ENCODE measurements around the gene KCND3.
"Not testable (repeated sequence)": the region's sequence is repeated elsewhere in the genome, so short reads cannot be mapped to it uniquely, and the experiment has no call there.

Gene KCND3

GRCh38 chr1:111762332-111762731, 227.1 kb downstream of the KCND3 start:
- DNase-seq: no peak

GRCh38 chr1:111761717-111762116, 227.8 kb downstream of the KCND3 start:
- DNase-seq: no peak

GRCh38 chr1:111758373-111758772, 231.1 kb downstream of the KCND3 start:
- DNase-seq: no peak

- no peak for DNase-seq
Observed at GRCh38 chr1:111756124-111756513, 233.3 kb downstream of the KCND3 start.

- DNase-seq: peak; percentile 95
Observed at GRCh38 chr1:111755331-111756123, 233.9 kb downstream of the KCND3 start, which contains the start of gene DDX20. TSS of gene DDX20 (plus strand) at chr1:111755901. CDS start at chr1:111755925, 24 bp downstream.

GRCh38 chr1:111754984-111755330, 234.5 kb downstream of the KCND3 start:
- DNase-seq: peak; percentile 49

- no peak for DNase-seq
Observed at GRCh38 chr1:111751906-111752575, 237.4 kb downstream of the KCND3 start.

GRCh38 chr1:111750856-111751255, 238.6 kb downstream of the KCND3 start:
- no peak for DNase-seq

GRCh38 chr1:111749628-111750027, 239.8 kb downstream of the KCND3 start:
- DNase-seq: no peak

- DNase-seq: no peak
Observed at GRCh38 chr1:111747947-111748346, 241.5 kb downstream of the KCND3 start.

GRCh38 chr1:111747282-111747734, 242.2 kb downstream of the KCND3 start:
- peak; percentile 84 for DNase-seq

- no peak for DNase-seq
Observed at GRCh38 chr1:111746614-111746999, 242.9 kb downstream of the KCND3 start.

- DNase-seq: no peak
Observed at GRCh38 chr1:111745675-111746613, 243.5 kb downstream of the KCND3 start.

GRCh38 chr1:111743679-111744101, 245.8 kb downstream of the KCND3 start:
- no peak for DNase-seq

GRCh38 chr1:111742938-111743549, 246.4 kb downstream of the KCND3 start:
- no peak for DNase-seq

- not testable (repeated sequence) for DNase-seq
Observed at GRCh38 chr1:111742292-111742691, 247.2 kb downstream of the KCND3 start.

- DNase-seq: peak; percentile 32
Observed at GRCh38 chr1:111739925-111740765, 249.3 kb downstream of the KCND3 start.

- peak; percentile 90 for DNase-seq
Observed at GRCh38 chr1:111739194-111739924, 250.1 kb downstream of the KCND3 start, which contains the start of gene INKA2. TSS of gene INKA2 (minus strand) at chr1:111739395. CDS start at chr1:111739242, 153 bp downstream.

GRCh38 chr1:111738436-111739193, 250.9 kb downstream of the KCND3 start:
- peak; percentile 57 for DNase-seq

- no peak for DNase-seq
Observed at GRCh38 chr1:111738133-111738435, 251.4 kb downstream of the KCND3 start.

All from stimulated activated CD4-positive, alpha-beta T cell treated with anti-CD3 and anti-CD28 coated beads, Interleukin-15, amount 100 ng/mL, for 24 hours (primary cell).